Endothelial cell of umbilical vein (primary cell): ENCODE measurements around the gene CDH23. TPM values are rescaled to one million over a fixed set of nuclear protein-coding genes. Genes with fewer than 3 reads are reported as not detected.

Source experiments
- BruUV-seq: library from RNA; stranded (reverse); fragments of 400-500 nt; replicated peaks from 2 replicates; lab custom pipeline; 2021; lab: Mats Ljungman, UMichigan
- CTCF ChIA-PET: fragments of 300-600, 350-600 bp; sonication (Branson Sonifier 250); formaldehyde crosslinking; loops from one replicate; lab custom pipeline; 2021; ENCODE audit warnings: antibody characterized with exemption, inconsistent platforms; lab: Charles Lee
- POLR2A ChIA-PET: fragments of 300-600, 350-600 bp; sonication (Branson Sonifier 250); formaldehyde crosslinking; loops from one replicate; lab custom pipeline; 2021; ENCODE audit warnings: antibody characterized with exemption, inconsistent platforms; lab: Charles Lee
- DNase-seq: peaks from one replicate; pipeline ENCODE4 v3.0.0-alpha.2; 2011; ENCODE audit warnings: low read depth, low spot score
- FAIRE-seq: peaks from 2 replicates; lab custom pipeline; 2011; peaks lifted over from hg19 to GRCh38; lab: Jason Lieb, UNC
- H2AFZ ChIP-seq: 2 replicates; pipeline ENCODE4 v1.6.0; 2012; ENCODE audit warnings: low read depth, low read length, control low read depth, inconsistent platforms
- H3K27ac ChIP-seq: 2 replicates; pipeline ENCODE4 v1.5.1; 2011; ENCODE audit warnings: low read depth, mild to moderate bottlenecking, control low read depth, low read length, moderate library complexity; ENCODE audit not compliant: insufficient read depth
- H3K27me3 ChIP-seq, 2 experiments: 2 replicates each; pipeline versions ENCODE4 v1.6.0 to v1.6.1; 2011; ENCODE audit warnings: low read length in 2 of 2, mixed read lengths in 1 of 2; ENCODE audit not compliant: control insufficient read depth in 2 of 2, insufficient read depth in 2 of 2
- H3K36me3 ChIP-seq, 2 experiments: 2 replicates in 1 of 2; 3 replicates in 1 of 2; pipeline ENCODE4 v1.5.1; 2011; ENCODE audit warnings: low read length in 2 of 2, mild to moderate bottlenecking in 1 of 2, moderate library complexity in 1 of 2; ENCODE audit not compliant: control insufficient read depth in 2 of 2, insufficient read depth in 2 of 2; ENCODE audit errors: extremely low read depth in 1 of 2
- H3K4me1 ChIP-seq: 3 replicates; pipeline ENCODE4 v1.5.1; 2011; ENCODE audit warnings: mild to moderate bottlenecking, low read length; ENCODE audit not compliant: control insufficient read depth, insufficient read depth; ENCODE audit errors: extremely low read depth
- H3K4me2 ChIP-seq: 2 replicates; pipeline ENCODE4 v1.6.1; 2011; ENCODE audit warnings: low read length, control low read depth, mixed read lengths; ENCODE audit not compliant: insufficient read depth
- H3K4me3 ChIP-seq, 3 experiments: fragments of 200-600 bp in 1 of 3; sonication (generic), shearing (Covaris generic) in 1 of 3; replicated peaks in 1 of 3; 2 replicates each; pipeline ENCODE4 v1.5.1; 2011 to 2016; ENCODE audit warnings: control low read depth in 3 of 3, low read length in 3 of 3, mild to moderate bottlenecking in 2 of 3, inconsistent platforms in 1 of 3, low read depth in 1 of 3, moderate library complexity in 1 of 3; ENCODE audit not compliant: insufficient read depth in 1 of 3
- H3K79me2 ChIP-seq: 2 replicates; pipeline ENCODE4 v1.6.0; 2012; ENCODE audit warnings: low read length, inconsistent platforms; ENCODE audit not compliant: control insufficient read depth, insufficient read depth
- H3K9ac ChIP-seq: replicated peaks from 2 replicates; pipeline ENCODE3; 2011; ENCODE audit warnings: low read length, control low read depth; ENCODE audit not compliant: insufficient read depth; ENCODE audit errors: extremely low read depth
- H3K9me1 ChIP-seq: replicated peaks from 3 replicates; pipeline ENCODE4 v1.6.0; 2011; ENCODE audit warnings: mild to moderate bottlenecking, low read length; ENCODE audit not compliant: control insufficient read depth, insufficient read depth; ENCODE audit errors: extremely low read depth
- H3K9me3 ChIP-seq: replicated peaks from 2 replicates; pipeline ENCODE4 v1.5.1; 2012; ENCODE audit warnings: low read length, inconsistent platforms; ENCODE audit not compliant: control insufficient read depth, insufficient read depth
- H4K20me1 ChIP-seq: replicated peaks from 2 replicates; pipeline ENCODE3; 2011; ENCODE audit warnings: mild to moderate bottlenecking, low read length; ENCODE audit not compliant: control insufficient read depth, insufficient read depth; ENCODE audit errors: extremely low read depth
- CTCF ChIP-seq, 2 donors: IDR thresholded peaks; 1 replicate in 1 of 2; 2 replicates in 1 of 2; pipeline ENCODE4 v1.5.1; 2011; ENCODE audit warnings: low read length in 2 of 2, mild to moderate bottlenecking in 2 of 2, moderate library complexity in 2 of 2, control low read depth in 1 of 2, inconsistent platforms in 1 of 2, low read depth in 1 of 2; ENCODE audit not compliant: insufficient read depth in 1 of 2; ENCODE audit errors: extremely low read depth in 1 of 2
- EZH2 ChIP-seq: IDR thresholded peaks from 2 replicates; pipeline ENCODE4 v1.6.1; 2012; ENCODE audit warnings: borderline replicate concordance, low read depth, mild to moderate bottlenecking, moderate library complexity, low read length, inconsistent platforms; ENCODE audit not compliant: severe bottlenecking
- FOS ChIP-seq: IDR thresholded peaks from 2 replicates; pipeline ENCODE4 v1.6.1; 2011; ENCODE audit warnings: mild to moderate bottlenecking, low read length, moderate library complexity, borderline replicate concordance; ENCODE audit not compliant: insufficient read depth
- GATA2 ChIP-seq: IDR thresholded peaks from 2 replicates; pipeline ENCODE4 v1.7.0; 2011; ENCODE audit warnings: low read depth, mild to moderate bottlenecking, moderate library complexity, mixed read lengths, low read length; ENCODE audit not compliant: insufficient read length, insufficient read depth
- JUN ChIP-seq: IDR thresholded peaks from 2 replicates; pipeline ENCODE4 v1.6.1; 2011; ENCODE audit warnings: borderline replicate concordance, low read depth; ENCODE audit not compliant: insufficient read length, insufficient read depth
- MAX ChIP-seq: IDR thresholded peaks from 2 replicates; pipeline ENCODE4 v1.6.1; 2011; ENCODE audit not compliant: insufficient read depth, insufficient read length
- MYC ChIP-seq: IDR thresholded peaks from one replicate; pipeline ENCODE4 v1.6.1; 2011; ENCODE audit warnings: mild to moderate bottlenecking, low read depth, low read length
- POLR2A ChIP-seq: IDR thresholded peaks from 2 replicates; pipeline ENCODE4 v1.6.1; 2012; ENCODE audit warnings: low read depth, mild to moderate bottlenecking, control low read depth, low read length
- POLR2AphosphoS5 ChIP-seq: IDR thresholded peaks from 2 replicates; pipeline ENCODE4 v1.6.1; 2012; ENCODE audit warnings: low read depth, mild to moderate bottlenecking, control low read depth, low read length, moderate library complexity; ENCODE audit not compliant: insufficient read depth
- dilution Hi-C: fragments of 300-500 bp; cut with MboI; formaldehyde crosslinking; loops from one replicate; pipeline ENCODE4 v1.15.0; 2019; ENCODE audit warnings: low sequenced_read_pairs; ENCODE audit not compliant: extremely low pct_ligation_motif_present
- intact Hi-C: fragments of 100-400 bp; cut with micrococcal nuclease; formaldehyde crosslinking; loops from one replicate; pipeline ENCODE4 v1.10.0; 2022
- polyA plus RNA-seq, 4 experiments: library from polyadenylated mRNA; depleted of rRNA in 3 of 4; stranded (reverse) in 3 of 4; unstranded in 1 of 4; fragments of >200 nt; gene quantifications; 2 replicates each; pipeline versions ENCODE4 v1.2.1 to v1.2.3, GENCODE V29; 2011 to 2012; ENCODE audit warnings: missing spikeins in 1 of 4
- total RNA-seq: library from RNA; stranded (reverse); gene quantifications from 2 replicates; pipeline ENCODE4 v1.2.3, GENCODE V29; 2021

The CDH23 gene
- total and polyA plus RNA-seq, 2 donors (not counting 3 experiments of a cell fraction or from before 2014, with no cell fraction given) = not detected

- CTCF ChIA-PET = no interaction called here
- Histone ChIP-seq H2AFZ (no peak overlapping the region), H3K27ac (no peak overlapping the region), H3K9me3 (peaks cover 2% of the 10 kb centered on the region), H3K36me3 (no peaks in the 10 kb centered on the region), H3K4me1 (peaks cover 8% of the 10 kb centered on the region), H3K79me2 (no peaks in the 10 kb centered on the region), H3K9ac (no peak overlapping the region), H4K20me1 (no peaks in the 10 kb centered on the region), H3K9me1 (no peaks in the 10 kb centered on the region), H3K4me2 (no peak overlapping the region), H3K4me3 (no peak overlapping the region), H3K27me3 (peaks cover 11 to 20% of the 10 kb centered on the region in 2 experiments)
- POLR2A ChIA-PET = no interaction called here
- TF ChIP-seq MAX (no peak), FOS (no peak), CTCF (IDR thresholded peaks at IDR 0.05; ENCODE audit: extremely low read depth in 1 of 2, insufficient read depth in 1 of 2, low read depth in 1 of 2, low read length in 2 of 2) (no peak), JUN (no peak), EZH2 (no peak), GATA2 (no peak), POLR2A (no peak), MYC (no peak), POLR2AphosphoS5 (no peak)
- dilution Hi-C loops = no loop called here
- DNase-seq = no peak
- intact Hi-C loops = no loop called here
- no TSS peak for BruUV-seq
- FAIRE-seq = no peak
Observed at GRCh38 chr10:71688256-71688655, 291.5 kb downstream of the CDH23 start.
